ENCODE measurements around the gene QRICH2. TPM values are rescaled to one million over a fixed set of nuclear protein-coding genes. Genes with fewer than 3 reads are reported as not detected.

Gene QRICH2
- total and polyA plus RNA-seq, 11 donors, result 1.0 to 2.7 (median 1.6) TPM

DNA sequence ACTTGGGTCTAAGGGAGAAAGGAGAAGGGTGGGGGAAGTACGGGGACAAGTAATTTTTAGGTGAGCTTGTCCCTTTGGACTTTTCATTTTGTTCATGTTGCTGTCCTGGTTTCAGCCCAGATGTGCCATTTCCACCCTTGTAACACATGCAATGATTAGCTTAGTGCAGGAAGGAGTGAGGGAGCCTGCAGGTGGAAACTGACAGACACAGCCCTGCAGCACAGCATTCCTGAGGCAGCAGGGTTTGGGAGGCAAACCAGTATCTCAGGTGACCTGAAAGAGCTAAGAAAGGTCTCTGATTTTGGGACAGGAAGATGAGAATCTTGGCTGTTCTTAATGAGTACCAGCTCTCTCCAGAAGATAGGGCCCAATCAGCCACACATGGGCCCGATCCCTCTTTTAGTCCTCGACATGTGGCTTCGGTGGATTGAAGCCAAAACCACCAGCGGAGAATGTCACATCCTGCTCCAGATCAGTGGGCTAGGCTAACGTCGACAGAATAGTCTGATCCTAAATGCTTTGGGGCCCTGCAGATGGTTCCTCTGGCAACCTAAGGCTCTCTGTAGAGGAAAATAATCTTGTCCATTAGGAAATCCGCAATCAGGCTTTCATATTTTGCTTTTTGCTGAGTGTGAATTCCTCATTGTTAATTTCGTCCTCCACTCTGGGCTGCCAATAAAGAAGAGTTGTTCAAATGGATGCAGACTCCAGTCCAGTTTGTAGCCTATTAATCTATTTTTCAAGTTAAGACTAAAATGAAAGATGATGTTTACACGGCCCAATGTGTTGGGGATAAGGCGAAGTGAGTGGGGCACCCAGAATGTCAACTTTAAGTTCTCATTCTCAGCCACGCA is 64.0 kb downstream of the QRICH2 start:
- ATAC-seq (no peak), DNase-seq (peak in 1 of 5 donors; percentile 28)
- no peaks in the 10 kb centered on the region for H3K9me3 ChIP-seq
- WGBS, 4 donors, result 70 to 82% (median 73%) methylated on average over 12 of the region's 12 CpGs
- no peak overlapping the region for H3K4me3 ChIP-seq
- peaks cover 0 to 42% (median 9%) of the 10 kb centered on the region in 12 donors for H3K4me1 ChIP-seq
- H3K27me3 ChIP-seq, result peaks cover 0 to 33% (median 0%) of the 10 kb centered on the region in 9 donors
- intact Hi-C loops (cut with DNase I), result loop anchor here in 2 of 10 donors (5.0 kb wide), 1 partner anchor 47 kb away; no protein-coding TSS in a partner anchor
- TF ChIP-seq, protein P1, sequence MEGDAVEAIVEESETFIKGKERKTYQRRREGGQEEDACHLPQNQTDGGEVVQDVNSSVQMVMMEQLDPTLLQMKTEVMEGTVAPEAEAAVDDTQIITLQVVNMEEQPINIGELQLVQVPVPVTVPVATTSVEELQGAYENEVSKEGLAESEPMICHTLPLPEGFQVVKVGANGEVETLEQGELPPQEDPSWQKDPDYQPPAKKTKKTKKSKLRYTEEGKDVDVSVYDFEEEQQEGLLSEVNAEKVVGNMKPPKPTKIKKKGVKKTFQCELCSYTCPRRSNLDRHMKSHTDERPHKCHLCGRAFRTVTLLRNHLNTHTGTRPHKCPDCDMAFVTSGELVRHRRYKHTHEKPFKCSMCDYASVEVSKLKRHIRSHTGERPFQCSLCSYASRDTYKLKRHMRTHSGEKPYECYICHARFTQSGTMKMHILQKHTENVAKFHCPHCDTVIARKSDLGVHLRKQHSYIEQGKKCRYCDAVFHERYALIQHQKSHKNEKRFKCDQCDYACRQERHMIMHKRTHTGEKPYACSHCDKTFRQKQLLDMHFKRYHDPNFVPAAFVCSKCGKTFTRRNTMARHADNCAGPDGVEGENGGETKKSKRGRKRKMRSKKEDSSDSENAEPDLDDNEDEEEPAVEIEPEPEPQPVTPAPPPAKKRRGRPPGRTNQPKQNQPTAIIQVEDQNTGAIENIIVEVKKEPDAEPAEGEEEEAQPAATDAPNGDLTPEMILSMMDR (IDR thresholded peaks at IDR 0.05), result no peak
- TF ChIP-seq POLR2A (IDR thresholded peaks at IDR 0.05), result no peak
- H3K27ac ChIP-seq, result no peak overlapping the region
- H3K36me3 ChIP-seq, result no peaks in the 10 kb centered on the region

DNA sequence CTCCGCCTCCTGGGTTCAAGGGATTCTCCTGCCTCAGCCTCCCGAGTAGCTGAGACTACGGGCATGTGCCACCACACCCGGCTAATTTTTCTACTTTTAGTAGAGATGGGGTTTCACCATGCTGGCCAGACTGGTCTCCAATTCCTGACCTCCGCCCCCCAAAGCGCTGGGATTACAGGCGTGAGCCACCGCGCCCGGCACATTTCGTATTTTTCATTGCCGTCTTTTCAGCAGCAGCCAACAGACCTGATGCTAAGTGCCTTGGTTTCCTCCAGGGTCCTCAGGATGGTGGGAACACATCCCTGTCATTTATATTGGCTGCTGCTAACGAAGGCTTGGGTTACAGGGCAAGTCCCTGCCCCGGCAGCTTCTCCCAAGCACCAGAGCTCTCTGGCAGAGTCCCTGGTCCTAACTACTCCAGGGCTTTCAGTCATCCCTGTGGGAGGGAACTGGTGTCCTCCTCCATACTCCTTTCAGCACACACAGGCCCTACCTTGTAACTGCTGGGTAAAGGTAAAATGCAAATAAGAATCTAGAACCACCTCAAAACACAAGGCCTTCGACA is 66.3 kb downstream of the QRICH2 start:
- no peak for ATAC-seq
- intact Hi-C loops (cut with DNase I), result loop anchor here in 2 of 10 donors (5.0 kb wide), 1 partner anchor 44 kb away; no protein-coding TSS in a partner anchor
- Histone ChIP-seq H3K4me1 (peaks cover 0 to 38% (median 9%) of the 10 kb centered on the region in 12 donors), H3K4me3 (peak overlapping the region in 5 of 12 donors; percentile 61 to 78 (median 72)), H3K36me3 (no peaks in the 10 kb centered on the region), H3K9me3 (no peaks in the 10 kb centered on the region), H3K27me3 (peaks cover 0 to 37% (median 0%) of the 10 kb centered on the region in 9 donors), H3K27ac (no peak overlapping the region)
- no peak for TF ChIP-seq POLR2A (IDR thresholded peaks at IDR 0.05)
- TF ChIP-seq, protein P1 (IDR thresholded peaks at IDR 0.05), result no peak
- no peak for DNase-seq
- whole genome bisulfite sequencing, 4 donors, result 94 to 96% (median 95%) methylated on average over 15 of the region's 15 CpGs

DNA sequence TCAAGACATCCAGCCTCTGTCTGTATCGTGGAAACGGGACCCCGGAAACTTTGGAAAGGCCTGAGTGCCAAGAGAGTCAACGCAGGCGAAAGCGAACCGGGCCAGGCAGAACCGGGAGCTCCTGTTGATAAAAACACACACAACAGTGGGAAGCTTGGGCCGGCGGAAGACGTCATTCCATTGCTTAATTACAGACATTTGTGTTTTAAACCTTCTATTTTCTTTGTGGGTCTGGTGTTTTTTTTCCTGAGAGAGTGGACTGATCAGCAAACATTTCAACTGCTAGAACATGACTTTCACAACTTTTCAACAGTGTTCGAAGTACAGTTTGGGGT is 66.9 kb downstream of the QRICH2 start:
- Histone ChIP-seq H3K27ac (peak overlapping the region in 6 of 12 donors; percentile 24 to 55 (median 34)), H3K9me3 (no peaks in the 10 kb centered on the region), H3K27me3 (peaks cover 0 to 37% (median 0%) of the 10 kb centered on the region in 9 donors), H3K36me3 (no peaks in the 10 kb centered on the region), H3K4me1 (peaks cover 0 to 32% (median 9%) of the 10 kb centered on the region in 12 donors), H3K4me3 (peak overlapping the region; percentile 36 to 78 (median 68))
- ATAC-seq (peak in 2 of 4 donors; percentile 45 to 53), DNase-seq (peak in 2 of 5 donors; percentile 37 to 48)
- intact Hi-C loops (cut with DNase I), result loop anchor here in 2 of 10 donors (5.0 kb wide), 1 partner anchor 44 kb away; no protein-coding TSS in a partner anchor
- WGBS, 4 donors, result 8 to 14% (median 10%) methylated on average over 12 of the region's 12 CpGs
- TF ChIP-seq POLR2A (IDR thresholded peaks at IDR 0.05), result no peak
- TF ChIP-seq, protein P1 (IDR thresholded peaks at IDR 0.05), result no peak
